Hematopoietic multipotent progenitor cell treated with erythropoietin and hydrocortisone succinate and interleukin-3 and kit ligand, for 15 days (in vitro differentiated cells): ENCODE results near the gene ABTB1.
"Not testable (repeated sequence)": the region's sequence is repeated elsewhere in the genome, so short reads cannot be mapped to it uniquely, and the experiment has no call there.

Experiments
- DNase-seq: peaks from one replicate; pipeline ENCODE4 v3.0.0-alpha.2; 2015; ENCODE audit warnings: low spot score

The ABTB1 gene

DNA sequence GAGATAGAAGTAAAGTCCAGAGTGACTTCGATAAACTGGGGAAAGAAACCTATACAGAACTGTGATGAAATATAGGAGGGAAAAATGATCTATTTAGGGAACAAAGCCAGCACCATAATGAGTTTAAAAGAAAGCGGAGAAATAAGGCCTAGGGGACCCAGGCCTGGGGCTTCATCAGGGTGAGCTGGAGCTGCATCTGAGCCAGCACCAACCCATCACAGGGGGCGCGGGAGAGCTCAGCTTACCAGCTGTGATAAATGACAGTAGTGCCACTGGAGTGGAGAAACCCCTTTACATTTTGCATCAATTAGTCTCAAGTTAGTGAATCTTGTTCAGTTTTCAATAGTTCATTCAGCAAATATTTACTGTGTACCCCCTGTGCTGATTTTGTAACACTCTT is 22.5 kb upstream of the ABTB1 start:
- no peak for DNase-seq

DNA sequence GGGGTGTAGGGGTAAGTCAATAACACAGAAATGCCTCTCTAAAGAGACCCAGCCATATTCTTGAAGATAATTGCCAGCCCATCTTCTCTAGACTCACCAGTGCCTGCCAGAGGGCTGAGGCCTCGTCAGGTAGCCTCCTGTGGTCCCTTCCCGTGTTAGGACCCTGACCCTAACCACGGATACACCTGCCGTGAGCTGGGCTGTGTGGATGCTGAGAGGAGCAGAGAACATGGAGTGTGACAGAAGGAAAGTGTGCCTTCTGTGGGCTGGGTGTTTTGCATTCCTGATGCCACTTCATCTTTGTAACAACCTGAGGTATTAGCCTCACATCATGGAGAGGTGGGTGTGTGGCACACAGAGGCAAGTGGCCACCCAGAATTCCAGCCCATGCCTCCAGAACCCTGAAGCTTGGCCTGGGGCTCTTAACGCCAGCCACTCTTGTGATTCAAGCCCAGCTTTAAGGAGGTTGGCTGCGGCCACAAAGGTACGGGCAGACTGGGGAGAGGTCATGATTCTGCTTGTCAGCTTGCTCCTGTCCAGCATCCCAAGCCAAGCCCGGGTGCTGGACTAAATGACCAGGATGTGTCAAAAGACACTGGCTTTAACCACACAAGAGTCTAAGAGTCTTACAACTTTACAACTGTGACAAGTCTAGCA is 21.1 kb upstream of the ABTB1 start:
- DNase-seq, result no peak

DNA sequence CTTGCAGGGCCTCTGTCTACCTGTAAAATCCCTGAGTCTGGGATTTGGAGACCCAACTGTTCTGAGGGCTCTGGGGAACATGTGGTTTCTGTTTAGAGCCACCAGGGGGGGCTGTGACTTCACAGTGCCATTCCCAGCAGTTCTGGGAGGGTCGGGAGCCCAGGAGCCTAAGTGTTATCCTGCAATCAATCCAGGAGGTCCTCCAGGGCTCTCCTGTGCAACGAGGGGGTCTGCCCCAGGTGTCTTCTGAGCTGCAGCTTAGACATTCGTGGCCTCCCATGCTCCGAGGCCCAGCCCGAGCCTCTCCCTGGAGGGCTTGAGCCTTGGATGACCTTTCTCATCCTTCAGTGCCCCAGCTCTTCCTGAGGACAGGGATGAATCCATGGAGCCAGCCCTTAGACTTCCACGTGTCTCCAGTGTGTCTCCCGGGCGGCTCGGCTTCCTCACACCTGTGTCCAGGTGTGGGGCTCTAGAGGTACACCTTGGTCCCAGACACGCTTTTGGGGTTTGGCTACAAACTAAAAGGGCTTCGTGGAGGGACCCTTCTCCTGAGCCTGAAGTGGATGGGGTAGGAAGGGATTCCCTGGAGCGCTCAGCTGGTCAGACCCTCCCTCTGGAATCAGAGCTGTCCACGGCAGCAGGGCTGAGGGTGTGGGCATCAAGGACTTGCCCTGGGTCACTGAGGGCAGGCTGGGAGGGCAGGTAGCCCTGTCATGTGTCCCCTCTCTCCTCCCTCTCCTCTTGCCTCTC is 20.3 kb upstream of the ABTB1 start:
- peak; percentile 62 for DNase-seq

- no peak for DNase-seq
Observed at GRCh38 chr3:127654374-127654773, 18.4 kb upstream of the ABTB1 start.

DNA sequence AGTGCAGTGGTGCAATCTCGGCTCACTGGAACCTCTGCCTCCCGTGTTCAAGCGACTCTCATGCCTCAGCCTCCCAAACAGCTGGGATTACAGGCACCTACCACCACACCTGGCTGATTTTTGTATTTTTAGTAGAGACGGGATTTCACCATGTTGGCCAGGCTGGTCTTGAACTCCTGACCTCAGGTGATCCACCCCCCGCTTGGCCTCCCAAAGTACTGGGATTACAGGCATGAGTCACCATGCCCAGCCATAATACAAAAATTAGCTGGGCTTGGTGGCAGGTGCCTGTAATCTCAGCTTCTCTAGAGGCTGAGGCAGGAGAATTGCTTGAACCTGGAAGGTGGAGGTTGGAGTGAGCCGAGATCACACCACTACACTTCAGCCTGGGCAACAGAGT is 17.8 kb upstream of the ABTB1 start:
- DNase-seq, result not testable (repeated sequence)

DNA sequence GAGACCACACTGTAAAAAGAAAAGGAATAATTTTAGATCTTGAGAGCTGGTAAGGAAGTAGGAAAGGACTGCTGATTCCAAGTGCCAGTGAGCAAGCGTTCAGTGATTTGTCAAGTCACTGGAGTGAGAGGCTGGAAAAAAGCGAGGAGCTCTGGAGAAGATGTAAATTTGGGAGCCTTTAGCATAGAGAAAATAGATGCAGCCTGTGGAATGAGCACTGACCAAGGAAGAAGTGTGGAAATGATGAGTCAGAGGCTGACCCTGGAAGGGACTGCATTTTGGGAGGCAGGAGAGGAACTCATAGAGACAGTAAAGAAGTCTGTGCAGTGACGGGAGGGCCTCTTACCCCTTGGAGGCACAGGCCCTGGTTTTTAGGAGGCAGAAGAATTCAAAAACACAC is 17.1 kb upstream of the ABTB1 start:
- DNase-seq, result no peak

GRCh38 chr3:127656906-127657305 is 15.8 kb upstream of the ABTB1 start:
- DNase-seq, result no peak

- DNase-seq, result no peak
Observed at GRCh38 chr3:127658234-127658633, 14.5 kb upstream of the ABTB1 start.

DNA sequence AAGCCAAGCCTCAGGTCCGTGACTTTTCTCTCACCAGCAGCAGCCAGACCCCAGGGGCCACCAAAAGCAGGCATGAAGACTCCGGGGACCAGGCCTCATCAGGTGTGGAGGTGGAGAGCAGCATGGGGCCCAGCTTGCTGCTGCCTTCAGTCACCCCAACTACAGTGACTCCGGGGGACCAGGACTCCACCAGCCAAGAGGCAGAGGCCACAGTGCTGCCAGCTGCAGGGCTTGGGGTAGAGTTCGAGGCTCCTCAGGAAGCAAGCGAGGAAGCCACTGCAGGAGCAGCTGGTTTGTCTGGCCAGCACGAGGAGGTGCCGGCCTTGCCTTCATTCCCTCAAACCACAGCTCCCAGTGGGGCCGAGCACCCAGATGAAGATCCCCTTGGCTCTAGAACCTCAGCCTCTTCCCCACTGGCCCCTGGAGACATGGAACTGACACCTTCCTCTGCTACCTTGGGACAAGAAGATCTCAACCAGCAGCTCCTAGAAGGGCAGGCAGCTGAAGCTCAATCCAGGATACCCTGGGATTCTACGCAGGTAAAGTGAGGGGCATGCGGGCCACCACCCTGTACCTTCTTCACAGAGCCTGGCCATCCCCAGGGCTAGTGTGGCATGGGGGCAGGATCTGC is 12.0 kb upstream of the ABTB1 start:
- no peak for DNase-seq

DNA sequence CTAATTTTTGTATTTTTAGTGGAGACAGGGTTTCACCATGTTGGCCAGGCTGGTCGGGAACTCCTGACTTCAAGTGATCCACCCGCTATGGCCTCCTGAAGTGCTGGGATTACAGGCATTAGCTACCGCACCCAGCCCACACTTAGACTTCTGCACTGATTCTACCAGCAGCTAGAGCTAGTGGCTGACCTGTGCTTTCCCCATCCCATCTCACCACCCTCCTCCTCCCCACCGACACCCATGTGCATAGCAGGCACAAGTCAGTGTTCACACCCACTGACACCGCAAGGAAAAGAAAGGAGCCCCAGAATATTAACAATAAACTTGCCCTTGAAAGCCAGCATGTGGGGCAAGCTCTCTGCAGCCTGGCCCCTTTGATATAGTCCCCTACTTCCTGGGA is 11.2 kb upstream of the ABTB1 start:
- DNase-seq, result no peak

GRCh38 chr3:127662001-127662469 is 10.7 kb upstream of the ABTB1 start:
- no peak for DNase-seq

GRCh38 chr3:127663151-127663550 is 9.6 kb upstream of the ABTB1 start:
- no peak for DNase-seq

- DNase-seq, result no peak
Observed at GRCh38 chr3:127665165-127665564, 7.6 kb upstream of the ABTB1 start.

- no peak for DNase-seq
Observed at GRCh38 chr3:127665586-127665985, 7.2 kb upstream of the ABTB1 start.

DNA sequence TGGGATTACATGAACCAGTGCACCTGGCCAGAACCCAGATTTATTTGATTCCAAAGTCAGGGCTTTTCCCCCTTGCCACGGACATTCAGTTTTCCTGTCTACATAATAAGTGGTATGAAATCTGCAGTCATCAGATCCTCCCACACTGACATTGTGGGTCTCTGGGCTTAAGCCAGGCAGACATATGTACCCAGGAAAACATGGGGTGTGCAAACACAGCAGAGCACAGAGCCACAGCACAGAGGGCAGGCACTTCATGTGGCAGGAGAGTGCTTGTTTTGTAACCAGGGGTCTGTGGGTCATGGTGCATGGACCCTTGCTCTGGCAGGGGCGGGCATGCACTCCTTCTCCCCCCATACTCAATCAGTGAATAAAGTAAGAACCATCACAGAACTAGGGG is 6.1 kb upstream of the ABTB1 start:
- DNase-seq, result no peak

- DNase-seq, result no peak
Observed at GRCh38 chr3:127667119-127667681, 5.6 kb upstream of the ABTB1 start.

DNA sequence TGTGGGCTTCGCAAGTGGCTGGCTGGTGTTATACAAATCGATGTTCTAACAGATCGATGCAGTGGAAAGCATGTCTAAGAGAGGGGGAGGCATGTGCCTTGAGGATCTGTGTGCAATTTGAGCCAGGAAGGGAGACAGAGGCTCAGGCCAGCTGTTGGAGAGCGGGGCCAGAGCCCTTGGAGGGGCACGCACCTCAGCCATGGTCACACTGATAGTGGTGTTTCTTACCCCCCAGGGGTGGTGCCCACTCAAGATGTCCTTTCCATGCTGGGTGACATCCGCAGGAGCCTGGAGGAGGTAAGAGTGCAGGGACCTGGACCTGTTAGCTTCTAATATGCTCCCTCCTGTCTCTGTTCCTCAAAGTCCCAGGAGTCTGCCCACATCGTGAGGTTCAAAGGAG is 3.8 kb upstream of the ABTB1 start:
- no peak for DNase-seq

GRCh38 chr3:127669541-127670228 is 3.1 kb upstream of the ABTB1 start:
- no peak for DNase-seq

- no peak for DNase-seq
Observed at GRCh38 chr3:127670229-127670559, 2.6 kb upstream of the ABTB1 start.

- DNase-seq, result no peak
Observed at GRCh38 chr3:127670761-127671522, 1.8 kb upstream of the ABTB1 start.

- DNase-seq, result peak; percentile 3
Observed at GRCh38 chr3:127671523-127672428, 976 bp upstream of the ABTB1 start.
